GM21390 (cell line): ENCODE measurements around the gene SEZ6L.

ENCODE experiments used
- ATAC-seq: cut with Tn5 transposase; IDR thresholded peaks from one replicate; pipeline ENCODE4 v1.9.1; 2021; ENCODE audit not compliant: unreplicated experiment

SEZ6L gene

DNA sequence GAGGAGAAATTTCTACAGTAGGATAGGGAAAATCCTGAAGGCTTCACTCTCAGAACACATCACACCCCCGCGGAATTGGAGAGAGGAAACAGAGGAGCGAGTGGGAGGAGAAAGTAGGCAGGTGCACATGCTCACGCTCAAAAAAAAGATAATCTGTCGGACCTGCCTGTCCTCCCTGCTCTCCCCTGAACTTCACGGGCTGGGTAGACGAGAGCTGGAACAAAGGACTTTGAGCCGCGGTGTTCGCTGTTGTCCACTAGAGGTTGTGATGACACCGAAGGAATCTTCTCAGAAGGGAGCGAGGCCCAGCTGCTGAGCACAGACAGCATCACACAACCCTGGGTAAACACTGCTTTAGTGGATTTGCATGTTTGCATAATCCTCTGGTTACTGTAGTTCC, 5.0 kb downstream of the SEZ6L start:
- no peak for ATAC-seq

- ATAC-seq: no peak
Observed at GRCh38 chr22:26182723-26183122, 13.5 kb downstream of the SEZ6L start.

DNA sequence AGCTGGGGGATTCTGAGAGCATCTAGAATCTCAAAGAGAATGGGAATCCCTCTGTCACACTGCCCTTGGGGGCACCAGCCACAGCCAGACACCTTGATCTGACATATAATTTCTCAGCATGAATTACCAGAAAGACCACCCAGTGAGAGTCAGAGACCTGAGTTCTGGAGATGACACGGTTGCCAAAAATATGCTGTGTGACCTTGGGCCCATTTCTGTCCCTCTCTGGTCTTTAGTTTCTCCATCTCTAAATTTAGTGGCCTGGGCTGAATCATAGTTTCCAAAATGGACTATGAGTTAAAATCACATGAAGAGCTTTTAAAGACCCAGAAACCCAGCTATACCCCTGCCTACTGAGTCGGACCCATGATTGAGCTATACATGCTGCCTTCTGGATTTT, 15.9 kb downstream of the SEZ6L start:
- no peak for ATAC-seq

DNA sequence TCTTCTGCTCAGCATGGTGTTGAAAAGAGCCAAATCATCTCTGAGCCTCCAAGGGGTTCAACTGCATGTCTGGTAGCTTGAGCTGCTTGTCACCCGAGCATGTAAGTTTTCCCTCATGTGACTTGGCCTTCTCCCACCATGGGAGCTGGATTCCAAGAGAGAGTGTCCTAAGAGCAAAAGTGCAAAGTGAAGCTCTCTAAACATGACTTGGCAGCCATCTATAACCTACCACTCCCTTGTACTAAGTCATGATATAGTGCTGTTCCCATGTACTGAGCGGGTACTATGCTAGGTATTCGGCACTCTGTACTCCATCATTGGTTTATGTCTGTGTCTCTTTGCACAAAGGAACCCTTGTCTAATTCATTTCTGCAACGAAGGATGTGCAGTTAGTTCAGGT, 19.1 kb downstream of the SEZ6L start:
- no peak for ATAC-seq

DNA sequence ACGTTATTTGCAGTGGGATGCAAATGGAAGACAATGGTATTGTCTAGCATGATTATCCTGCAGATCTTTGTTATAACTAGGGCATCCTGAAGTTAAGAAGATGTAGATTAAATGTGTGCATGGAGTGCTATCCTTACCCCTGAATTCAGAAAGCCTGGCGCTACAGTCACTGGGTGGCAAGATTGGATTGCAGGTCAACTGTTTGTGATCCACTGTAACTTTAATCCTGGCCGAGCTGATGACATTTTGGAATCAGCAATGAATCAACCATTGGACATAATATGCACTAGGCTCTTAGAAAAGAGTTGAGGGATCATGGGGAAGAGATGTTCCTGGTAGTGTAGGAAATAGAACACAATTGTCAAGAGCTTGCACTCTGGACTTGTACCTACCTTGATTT, 25.1 kb downstream of the SEZ6L start:
- no peak for ATAC-seq

DNA sequence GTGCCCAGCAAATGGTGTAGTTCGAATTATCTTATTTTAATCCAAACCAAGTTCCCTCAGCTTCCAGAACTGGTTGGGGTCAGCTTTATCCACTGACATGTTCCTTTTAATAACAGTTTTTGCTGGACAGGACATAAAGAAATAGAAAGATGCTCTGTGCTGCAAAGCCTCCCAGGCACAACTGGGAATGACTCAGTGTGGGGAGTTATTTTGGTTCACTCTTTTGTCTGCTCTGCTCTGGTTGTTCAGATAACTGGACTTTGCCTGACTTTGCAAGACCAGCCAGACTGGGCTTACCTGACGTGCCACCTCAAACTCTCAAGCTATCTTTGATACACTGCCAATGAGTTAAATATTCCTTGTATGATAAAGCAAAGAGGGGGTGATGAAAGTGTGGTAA, 25.6 kb downstream of the SEZ6L start:
- no peak for ATAC-seq

GRCh38 chr22:26196657-26197056, 27.4 kb downstream of the SEZ6L start:
- ATAC-seq: no peak

GRCh38 chr22:26197425-26197824, 28.2 kb downstream of the SEZ6L start:
- ATAC-seq: no peak

- ATAC-seq: no peak
Observed at GRCh38 chr22:26199665-26200064, 30.4 kb downstream of the SEZ6L start.

- ATAC-seq: no peak
Observed at GRCh38 chr22:26202280-26202924, 33.1 kb downstream of the SEZ6L start.

- no peak for ATAC-seq
Observed at GRCh38 chr22:26205494-26205893, 36.2 kb downstream of the SEZ6L start.

- ATAC-seq: no peak
Observed at GRCh38 chr22:26210334-26210733, 41.1 kb downstream of the SEZ6L start.

- no peak for ATAC-seq
Observed at GRCh38 chr22:26213826-26214225, 44.6 kb downstream of the SEZ6L start.

- ATAC-seq: no peak
Observed at GRCh38 chr22:26214466-26214865, 45.2 kb downstream of the SEZ6L start.

GRCh38 chr22:26215736-26216135, 46.5 kb downstream of the SEZ6L start:
- ATAC-seq: no peak

DNA sequence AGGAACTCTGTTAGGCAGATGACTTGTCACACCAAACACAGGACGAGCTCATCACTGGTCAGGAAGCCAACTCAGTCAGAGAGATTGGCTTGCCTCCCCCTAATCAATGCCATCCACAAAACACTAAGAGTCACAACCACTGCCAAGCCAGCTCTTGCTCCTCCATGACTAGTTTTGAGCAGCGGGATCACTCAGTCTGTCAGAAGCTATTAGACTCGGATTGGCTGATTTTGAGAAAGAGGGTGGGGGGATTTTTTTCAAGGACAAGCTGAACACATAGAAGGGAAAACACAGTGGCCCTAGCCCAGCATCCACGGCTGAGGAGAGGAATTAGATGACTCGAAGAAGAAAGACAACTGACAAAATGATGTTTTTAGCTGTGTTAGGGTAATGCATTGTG, 55.9 kb downstream of the SEZ6L start:
- ATAC-seq: no peak

- ATAC-seq: no peak
Observed at GRCh38 chr22:26226538-26227297, 57.5 kb downstream of the SEZ6L start.

DNA sequence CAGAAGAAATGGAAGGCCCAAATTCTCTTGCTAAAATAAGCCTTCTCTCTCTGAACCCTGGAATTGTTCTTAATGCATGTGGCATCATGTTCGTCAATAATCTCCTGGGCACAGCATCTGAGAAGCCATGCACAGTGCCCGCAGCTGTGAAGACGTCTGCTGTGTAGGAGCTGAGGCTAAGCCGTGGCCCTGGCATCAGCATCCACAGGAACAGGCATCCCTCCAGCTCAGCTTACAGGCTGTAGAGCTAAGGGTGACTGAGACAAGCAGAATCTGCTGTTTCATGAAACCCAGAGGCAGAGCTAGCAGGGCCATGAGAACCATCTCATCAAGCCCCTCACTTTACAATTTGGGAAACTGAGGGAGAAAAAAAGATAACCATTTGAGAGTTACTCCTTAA, 60.6 kb downstream of the SEZ6L start:
- no peak for ATAC-seq

DNA sequence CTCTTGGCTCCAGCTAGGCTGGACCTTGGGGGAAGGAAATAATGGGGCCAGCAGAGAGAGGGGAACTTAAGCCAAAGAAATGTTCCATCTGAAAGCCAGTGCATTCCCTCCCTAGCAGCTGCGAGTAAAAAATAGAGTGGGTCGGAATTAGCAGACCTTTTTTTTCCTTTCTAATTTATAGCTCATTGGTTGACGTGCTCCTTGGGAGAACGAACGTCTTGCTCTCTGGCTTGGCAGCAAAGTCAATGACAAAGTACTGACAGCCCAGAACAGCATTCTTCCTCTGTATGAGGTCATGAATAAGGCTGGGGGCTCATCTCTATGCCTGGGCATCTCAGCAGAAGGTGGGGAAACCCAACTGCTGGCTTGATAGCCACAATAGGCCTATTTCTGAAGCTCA, 65.0 kb downstream of the SEZ6L start:
- ATAC-seq: no peak

- ATAC-seq: no peak
Observed at GRCh38 chr22:26235792-26236487, 66.7 kb downstream of the SEZ6L start.

GRCh38 chr22:26236991-26237390, 67.7 kb downstream of the SEZ6L start:
- no peak for ATAC-seq

GRCh38 chr22:26238596-26238995, 69.3 kb downstream of the SEZ6L start:
- ATAC-seq: no peak
